ENCODE measurements around the gene RIIAD1.
"Not testable (repeated sequence)": the region's sequence is repeated elsewhere in the genome, so short reads cannot be mapped to it uniquely, and the experiment has no call there.

The RIIAD1 gene

GRCh38 chr1:151720974-151721787, at the start of gene RIIAD1:
TSS of gene RIIAD1 (plus strand) at chr1:151721522. CDS start at chr1:151721537, 15 bp downstream.
- Mint-ChIP-seq H3K36me3 (ENCODE audit: low read depth) (no peaks in the 10 kb centered on the region), H3K4me1 (ENCODE audit: low read depth) (peaks cover 19% of the 10 kb centered on the region), H3K27me3 (ENCODE audit: low read depth) (peaks cover 80% of the 10 kb centered on the region), H3K9me3 (no peaks in the 10 kb centered on the region), H3K27ac (no peak within 1 kb of the TSS), H3K4me3 (peak within 1 kb of the TSS; percentile 73)

DNA sequence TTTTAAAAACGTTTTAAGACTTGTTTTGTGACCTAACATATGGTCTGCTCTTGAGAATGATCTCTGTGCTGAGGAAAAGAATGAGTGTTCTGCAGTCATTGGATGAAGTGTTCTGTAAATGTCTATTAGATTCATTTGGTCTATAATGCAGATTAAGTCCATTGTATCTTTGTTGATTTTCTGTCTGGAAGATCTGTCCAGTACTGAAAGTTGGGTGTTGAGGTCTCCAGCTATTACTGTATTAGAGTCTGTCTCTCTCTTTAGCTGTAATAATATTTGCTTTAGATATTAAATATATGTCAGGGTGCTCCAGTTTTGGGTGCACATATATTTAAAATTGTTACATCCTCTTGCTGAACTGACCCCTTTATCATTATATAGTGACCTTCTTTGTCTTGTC, 47.9 kb upstream of the RIIAD1 start:
- Mint-ChIP-seq H3K27ac (no peak overlapping the region), H3K4me1 (ENCODE audit: low read depth) (peaks cover 2% of the 10 kb centered on the region), H3K36me3 (ENCODE audit: low read depth) (peaks cover 30% of the 10 kb centered on the region), H3K4me3 (no peak overlapping the region), H3K27me3 (ENCODE audit: low read depth) (no peaks in the 10 kb centered on the region), H3K9me3 (no peaks in the 10 kb centered on the region)

DNA sequence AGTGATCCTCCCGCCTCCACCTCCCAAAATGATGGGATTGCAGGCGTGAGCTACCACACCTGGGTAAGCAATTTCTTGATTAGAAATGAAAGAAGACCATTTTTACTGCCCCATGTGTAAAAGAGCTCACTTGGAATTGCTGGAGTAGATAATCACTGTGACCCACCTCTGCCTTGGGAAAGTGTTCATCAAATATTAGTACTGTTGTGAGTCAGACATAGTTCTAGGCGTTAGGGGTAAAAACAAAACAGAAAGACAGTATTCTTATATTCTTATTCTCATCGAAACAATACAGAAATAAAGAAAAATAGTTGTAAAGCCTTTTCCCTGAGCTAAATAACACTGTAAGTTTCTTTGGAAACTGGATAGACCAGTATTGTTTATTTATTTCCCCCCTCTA, 40.9 kb upstream of the RIIAD1 start:
- Mint-ChIP-seq H3K27ac (no peak overlapping the region), H3K36me3 (ENCODE audit: low read depth) (peaks cover 9% of the 10 kb centered on the region), H3K4me3 (no peak overlapping the region), H3K9me3 (no peaks in the 10 kb centered on the region), H3K27me3 (ENCODE audit: low read depth) (no peaks in the 10 kb centered on the region), H3K4me1 (ENCODE audit: low read depth) (no peaks in the 10 kb centered on the region)

GRCh38 chr1:151680826-151681225, 40.5 kb upstream of the RIIAD1 start:
- no peak overlapping the region for H3K4me3 Mint-ChIP-seq

GRCh38 chr1:151681923-151682322, 39.4 kb upstream of the RIIAD1 start:
- Mint-ChIP-seq H3K9me3 (no peaks in the 10 kb centered on the region), H3K27me3 (ENCODE audit: low read depth) (no peaks in the 10 kb centered on the region), H3K36me3 (ENCODE audit: low read depth) (peaks cover 13% of the 10 kb centered on the region), H3K4me3 (no peak overlapping the region), H3K4me1 (ENCODE audit: low read depth) (no peaks in the 10 kb centered on the region), H3K27ac (no peak overlapping the region)

More at GRCh38 chr1:151680826-151681225, 40.5 kb upstream of the RIIAD1 start:
- Mint-ChIP-seq H3K27ac (no peak overlapping the region), H3K9me3 (no peaks in the 10 kb centered on the region), H3K4me1 (ENCODE audit: low read depth) (no peaks in the 10 kb centered on the region), H3K27me3 (ENCODE audit: low read depth) (no peaks in the 10 kb centered on the region), H3K36me3 (ENCODE audit: low read depth) (peaks cover 11% of the 10 kb centered on the region)

GRCh38 chr1:151682901-151683300, 38.4 kb upstream of the RIIAD1 start:
- H3K27ac Mint-ChIP-seq: not testable (repeated sequence)

GRCh38 chr1:151684128-151684527, 37.2 kb upstream of the RIIAD1 start:
- Mint-ChIP-seq H3K27ac (no peak overlapping the region), H3K4me1 (ENCODE audit: low read depth) (no peaks in the 10 kb centered on the region), H3K36me3 (ENCODE audit: low read depth) (peaks cover 10% of the 10 kb centered on the region), H3K4me3 (no peak overlapping the region), H3K9me3 (no peaks in the 10 kb centered on the region), H3K27me3 (ENCODE audit: low read depth) (no peaks in the 10 kb centered on the region)

More at GRCh38 chr1:151682901-151683300, 38.4 kb upstream of the RIIAD1 start:
- H3K27me3 Mint-ChIP-seq (ENCODE audit: low read depth); H3K4me1 Mint-ChIP-seq (ENCODE audit: low read depth); H3K4me3 Mint-ChIP-seq; H3K9me3 Mint-ChIP-seq: not testable (repeated sequence)
- H3K36me3 Mint-ChIP-seq (ENCODE audit: low read depth): peaks cover 13% of the 10 kb centered on the region

DNA sequence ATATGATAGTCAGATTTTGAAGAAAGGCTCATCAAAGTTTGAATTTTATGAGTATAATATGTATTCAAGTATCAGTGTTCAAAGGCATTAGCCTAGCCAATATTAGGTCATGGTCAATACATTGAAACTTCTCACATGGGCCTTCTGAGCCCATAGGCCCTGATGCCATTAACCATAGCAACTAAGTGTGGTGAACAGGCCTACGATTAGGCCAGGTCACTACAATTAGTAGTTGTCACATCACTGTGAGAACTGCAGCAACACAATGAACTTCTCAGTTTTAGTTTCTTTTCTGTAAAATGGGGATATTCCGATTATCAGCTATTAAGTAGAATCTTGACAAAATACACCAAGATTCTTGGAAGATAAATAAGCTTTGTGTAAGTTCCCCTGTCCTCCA, 34.8 kb upstream of the RIIAD1 start:
- no peaks in the 10 kb centered on the region for H3K4me1 Mint-ChIP-seq (ENCODE audit: low read depth)
- H3K36me3 Mint-ChIP-seq (ENCODE audit: low read depth): peaks cover 10% of the 10 kb centered on the region
- no peaks in the 10 kb centered on the region for H3K27me3 Mint-ChIP-seq (ENCODE audit: low read depth)
- H3K4me3 Mint-ChIP-seq: no peak overlapping the region
- H3K9me3 Mint-ChIP-seq: no peaks in the 10 kb centered on the region
- no peak overlapping the region for H3K27ac Mint-ChIP-seq

DNA sequence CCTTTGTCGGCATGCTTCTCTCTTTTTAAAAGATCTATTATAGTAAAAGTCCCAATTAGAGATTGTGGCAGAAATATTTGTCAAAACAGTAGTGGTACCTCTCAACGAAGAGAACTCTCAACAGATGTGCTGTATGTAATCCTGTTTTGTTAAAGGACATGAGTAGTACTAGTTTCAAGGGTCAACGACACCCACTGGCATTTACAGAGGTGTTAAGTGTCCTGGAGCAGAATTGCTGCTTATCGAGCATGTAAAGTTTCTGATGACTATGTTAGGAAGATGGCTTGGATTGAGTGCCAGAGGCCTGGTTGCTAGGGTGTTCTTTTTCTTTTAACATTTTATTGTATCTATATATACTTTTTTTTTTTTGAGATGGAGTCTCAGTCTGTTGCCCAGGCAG, 31.8 kb upstream of the RIIAD1 start:
- Mint-ChIP-seq H3K4me1 (ENCODE audit: low read depth) (no peaks in the 10 kb centered on the region), H3K36me3 (ENCODE audit: low read depth) (peaks cover 15% of the 10 kb centered on the region), H3K9me3 (no peaks in the 10 kb centered on the region), H3K27me3 (ENCODE audit: low read depth) (no peaks in the 10 kb centered on the region), H3K4me3 (no peak overlapping the region), H3K27ac (no peak overlapping the region)

GRCh38 chr1:151692226-151692625, 29.1 kb upstream of the RIIAD1 start:
- H3K36me3 Mint-ChIP-seq (ENCODE audit: low read depth): peaks cover 8% of the 10 kb centered on the region
- no peaks in the 10 kb centered on the region for H3K9me3 Mint-ChIP-seq
- H3K27ac Mint-ChIP-seq: no peak overlapping the region
- no peaks in the 10 kb centered on the region for H3K27me3 Mint-ChIP-seq (ENCODE audit: low read depth)
- no peaks in the 10 kb centered on the region for H3K4me1 Mint-ChIP-seq (ENCODE audit: low read depth)
- H3K4me3 Mint-ChIP-seq: no peak overlapping the region

DNA sequence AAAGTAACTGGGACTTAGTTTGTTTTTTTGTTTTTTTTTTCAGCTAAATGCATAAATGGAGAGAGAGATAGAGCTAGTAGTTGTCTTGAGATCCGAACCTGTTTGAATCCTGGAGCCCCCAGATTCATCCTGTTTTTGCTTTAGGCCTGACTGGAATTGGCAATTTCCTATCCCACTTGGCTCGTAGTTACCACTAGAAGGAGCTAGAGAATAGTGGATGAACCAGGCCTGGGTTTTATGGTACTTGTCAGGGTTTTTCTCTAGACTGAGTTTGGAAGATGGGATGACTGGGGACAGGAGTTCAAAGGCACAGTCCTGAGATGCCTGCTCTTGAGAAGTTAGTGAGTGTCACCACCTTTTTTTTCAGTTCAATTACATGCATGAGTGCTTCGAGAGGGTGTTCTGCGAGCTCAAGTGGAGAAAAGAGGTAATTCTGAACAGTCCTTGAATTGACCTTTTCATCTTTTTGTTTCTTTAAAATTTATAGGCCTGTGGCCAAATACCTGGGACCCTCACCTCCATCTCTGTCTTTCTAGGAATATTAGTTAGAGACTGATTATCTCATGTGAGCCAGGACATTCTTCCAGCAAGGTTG, 28.2 kb upstream of the RIIAD1 start:
- Mint-ChIP-seq H3K36me3 (ENCODE audit: low read depth) (peaks cover 8% of the 10 kb centered on the region), H3K4me1 (ENCODE audit: low read depth) (no peaks in the 10 kb centered on the region)

GRCh38 chr1:151701515-151701914, 19.8 kb upstream of the RIIAD1 start:
- no peak overlapping the region for H3K27ac Mint-ChIP-seq
- H3K36me3 Mint-ChIP-seq (ENCODE audit: low read depth): peaks cover 5% of the 10 kb centered on the region
- H3K4me1 Mint-ChIP-seq (ENCODE audit: low read depth): no peaks in the 10 kb centered on the region
- no peaks in the 10 kb centered on the region for H3K27me3 Mint-ChIP-seq (ENCODE audit: low read depth)
- no peak overlapping the region for H3K4me3 Mint-ChIP-seq
- H3K9me3 Mint-ChIP-seq: no peaks in the 10 kb centered on the region

More for the DNA sequence above, 28.2 kb upstream of the RIIAD1 start:
- H3K27me3 Mint-ChIP-seq (ENCODE audit: low read depth): no peaks in the 10 kb centered on the region
- no peak overlapping the region for H3K4me3 Mint-ChIP-seq
- no peaks in the 10 kb centered on the region for H3K9me3 Mint-ChIP-seq
- no peak overlapping the region for H3K27ac Mint-ChIP-seq

GRCh38 chr1:151702936-151703335, 18.4 kb upstream of the RIIAD1 start:
- Mint-ChIP-seq H3K4me3 (no peak overlapping the region), H3K9me3 (no peaks in the 10 kb centered on the region), H3K27ac (no peak overlapping the region), H3K27me3 (ENCODE audit: low read depth) (no peaks in the 10 kb centered on the region), H3K36me3 (ENCODE audit: low read depth) (peaks cover 5% of the 10 kb centered on the region), H3K4me1 (ENCODE audit: low read depth) (no peaks in the 10 kb centered on the region)

- H3K27ac Mint-ChIP-seq: no peak overlapping the region
- H3K36me3 Mint-ChIP-seq (ENCODE audit: low read depth): peaks cover 5% of the 10 kb centered on the region
- H3K27me3 Mint-ChIP-seq (ENCODE audit: low read depth): no peaks in the 10 kb centered on the region
- H3K4me3 Mint-ChIP-seq: no peak overlapping the region
- no peaks in the 10 kb centered on the region for H3K4me1 Mint-ChIP-seq (ENCODE audit: low read depth)
- H3K9me3 Mint-ChIP-seq: no peaks in the 10 kb centered on the region
Observed at GRCh38 chr1:151703813-151704212, 17.5 kb upstream of the RIIAD1 start.

DNA sequence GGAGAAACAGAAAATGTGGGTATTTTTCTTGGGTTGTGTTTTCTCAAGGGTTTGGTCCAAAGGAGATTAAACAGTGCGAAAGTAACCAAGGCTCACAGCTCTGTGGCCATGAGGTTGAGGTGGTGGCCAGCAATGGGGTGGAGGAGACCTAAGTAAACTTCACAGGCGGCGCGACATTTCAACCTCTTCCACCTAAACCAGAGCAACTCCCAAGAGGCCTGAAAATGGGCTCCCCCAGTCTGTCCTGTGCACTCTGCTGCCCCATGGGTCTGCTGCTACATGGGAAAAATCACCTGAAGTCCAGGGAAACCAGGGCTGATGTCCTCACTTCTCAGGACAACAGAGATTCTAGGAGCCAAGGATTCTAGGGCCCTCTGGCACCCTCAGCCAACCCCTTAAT, 17.1 kb upstream of the RIIAD1 start:
- no peaks in the 10 kb centered on the region for H3K9me3 Mint-ChIP-seq
- H3K4me3 Mint-ChIP-seq: no peak overlapping the region
- H3K4me1 Mint-ChIP-seq (ENCODE audit: low read depth): no peaks in the 10 kb centered on the region
- H3K27ac Mint-ChIP-seq: no peak overlapping the region
- H3K36me3 Mint-ChIP-seq (ENCODE audit: low read depth): peaks cover 5% of the 10 kb centered on the region
- H3K27me3 Mint-ChIP-seq (ENCODE audit: low read depth): no peaks in the 10 kb centered on the region
